ENCODE measurements around the gene RHBDD2. TPM values are rescaled to one million over a fixed set of nuclear protein-coding genes. Genes with fewer than 3 reads are reported as not detected.

RHBDD2 gene
- total and polyA plus RNA-seq, 9 of the 15 experiments (the other 6 are each of a cell fraction or from before 2014, with no cell fraction given), result 3.3 to 36.7 (median 17.9) TPM

GRCh38 chr7:75842836-75843446 is 35.9 kb upstream of the RHBDD2 start (continued):
- no peak for TF ChIP-seq PHF20 (IDR thresholded peaks at IDR 0.05; ENCODE audit: partially characterized antibody)
- TF ChIP-seq ZNF263 (CRISPR knock-in tag; IDR thresholded peaks at IDR 0.05; ENCODE audit: borderline replicate concordance), result no peak
- TF ChIP-seq CGGBP1 (CRISPR knock-in tag; IDR thresholded peaks at IDR 0.05), result no peak
- peak; percentile 27 for TF ChIP-seq ARHGAP35 (IDR thresholded peaks at IDR 0.05; ENCODE audit: partially characterized antibody)
- no peak for TF ChIP-seq PHB2 (IDR thresholded peaks at IDR 0.05; ENCODE audit: low read depth)
- no peak for TF ChIP-seq TRIM25 (IDR thresholded peaks at IDR 0.05; ENCODE audit: borderline replicate concordance)
- peak; percentile 65; the same call in 1 of the 2 replicates for TF ChIP-seq MTA3 (IDR thresholded peaks at IDR 0.05; ENCODE audit: borderline replicate concordance)
- TF ChIP-seq ZNF592 (IDR thresholded peaks at IDR 0.05), result peak; percentile 69
- TF ChIP-seq ATF6 (CRISPR knock-in tag; IDR thresholded peaks at IDR 0.05), result no peak
- no peak for TF ChIP-seq ILK (tag; IDR thresholded peaks at IDR 0.05; ENCODE audit: borderline replicate concordance, low read depth)
- TF ChIP-seq DPF2 (IDR thresholded peaks at IDR 0.05), result peak; percentile 68
- 0 out of 2 replicates have a peak, but pooled peaks have one; percentile 37 for TF ChIP-seq GABPA (tag; conservative IDR thresholded peaks at IDR 0.05; ENCODE audit: low read depth)
- no peak for TF ChIP-seq THAP12 (CRISPR knock-in tag; IDR thresholded peaks at IDR 0.05)
- TF ChIP-seq ETV1 (tag; conservative IDR thresholded peaks at IDR 0.05; ENCODE audit: low read depth), result peak; percentile 34; the same call in 1 of the 2 replicates
- TF ChIP-seq ZNF707 (CRISPR knock-in tag; conservative IDR thresholded peaks at IDR 0.05), result no peak
- no peak for TF ChIP-seq MEIS2 (IDR thresholded peaks at IDR 0.05; ENCODE audit: partially characterized antibody)
- TF ChIP-seq CHCHD3 (CRISPR knock-in tag; IDR thresholded peaks at IDR 0.05), result peak; percentile 72; the same call in 1 of the 2 replicates

Data from K562 (cell line).